GM21737 (cell line): Measurements from ENCODE around the gene TRIM74.
"Not testable (repeated sequence)": the region's sequence is repeated elsewhere in the genome, so short reads cannot be mapped to it uniquely, and the experiment has no call there.

Experiments used
- ATAC-seq: cut with Tn5 transposase; IDR thresholded peaks from one replicate; pipeline ENCODE4 v1.9.1; 2021; ENCODE audit warnings: mild to moderate bottlenecking, moderate library complexity; ENCODE audit not compliant: unreplicated experiment

TRIM74 gene

GRCh38 chr7:72968980-72969516, at the start of gene TRIM74:
Gene TRIM74, minus strand, starts transcription at chr7:72969466. Its CDS starts 3,309 bp downstream, at chr7:72966157.
- ATAC-seq = not testable (repeated sequence)

GRCh38 chr7:73006491-73006890, 37.2 kb upstream of the TRIM74 start:
- ATAC-seq = not testable (repeated sequence)

GRCh38 chr7:73005693-73006447, 36.6 kb upstream of the TRIM74 start:
- ATAC-seq = peak; percentile 75

- ATAC-seq = peak; percentile 86
These were observed 36.1 kb upstream of the TRIM74 start for GRCh38 chr7:73005356-73005692.

- not testable (repeated sequence) for ATAC-seq
These were observed 28.7 kb upstream of the TRIM74 start for GRCh38 chr7:72997887-72998468.

- not testable (repeated sequence) for ATAC-seq
These were observed 28.2 kb upstream of the TRIM74 start for GRCh38 chr7:72997447-72997846.

- ATAC-seq = not testable (repeated sequence)
These were observed 26.2 kb upstream of the TRIM74 start for GRCh38 chr7:72995484-72995883.

- ATAC-seq = not testable (repeated sequence)
These were observed 21.1 kb upstream of the TRIM74 start for GRCh38 chr7:72990146-72990913.

GRCh38 chr7:72982084-72982483, 12.8 kb upstream of the TRIM74 start:
- ATAC-seq = not testable (repeated sequence)

GRCh38 chr7:72980382-72980781, 11.1 kb upstream of the TRIM74 start:
- ATAC-seq = not testable (repeated sequence)

GRCh38 chr7:72976434-72976833, 7.2 kb upstream of the TRIM74 start:
- ATAC-seq = not testable (repeated sequence)

- not testable (repeated sequence) for ATAC-seq
These were observed 6.5 kb upstream of the TRIM74 start for GRCh38 chr7:72975656-72976286.

GRCh38 chr7:72974781-72975180, 5.5 kb upstream of the TRIM74 start:
- ATAC-seq = not testable (repeated sequence)

- not testable (repeated sequence) for ATAC-seq
These were observed 2.2 kb upstream of the TRIM74 start for GRCh38 chr7:72971505-72971904.

- not testable (repeated sequence) for ATAC-seq
These were observed 422 bp upstream of the TRIM74 start for GRCh38 chr7:72969688-72970087.

GRCh38 chr7:72966892-72967291, 2.4 kb downstream of the TRIM74 start:
- not testable (repeated sequence) for ATAC-seq

GRCh38 chr7:72965186-72965975, 3.9 kb downstream of the TRIM74 start:
- ATAC-seq = not testable (repeated sequence)

- not testable (repeated sequence) for ATAC-seq
These were observed 6.2 kb downstream of the TRIM74 start for GRCh38 chr7:72963056-72963455.

GRCh38 chr7:72961346-72961650, 8.0 kb downstream of the TRIM74 start:
- ATAC-seq = not testable (repeated sequence)
